Embryonic facial prominence (tissue), 1 donor: Measurements from ENCODE around the gene MAB21L1.

Experiments used
- DNase-seq: peaks from one replicate; pipeline ENCODE4 v3.0.0-alpha.2; 2016; ENCODE audit errors: extremely low spot score

Gene MAB21L1

GRCh38 chr13:35475960-35476943 is at the start of gene MAB21L1:
MAB21L1 (minus strand) TSS chr13:35476689; CDS start chr13:35476138, 551 bp downstream.
- peak; percentile 90 for DNase-seq

GRCh38 chr13:35524171-35524570 is 47.7 kb upstream of the MAB21L1 start:
- peak; percentile 31 for DNase-seq

GRCh38 chr13:35518337-35518946 is 42.0 kb upstream of the MAB21L1 start:
- DNase-seq: no peak

GRCh38 chr13:35514801-35515502 is 38.5 kb upstream of the MAB21L1 start:
- no peak for DNase-seq

GRCh38 chr13:35514061-35514477 is 37.6 kb upstream of the MAB21L1 start:
- no peak for DNase-seq

GRCh38 chr13:35512271-35512920 is 35.9 kb upstream of the MAB21L1 start:
- no peak for DNase-seq

- DNase-seq: no peak
Observed at GRCh38 chr13:35502456-35502855, 26.0 kb upstream of the MAB21L1 start.

GRCh38 chr13:35501661-35502235 is 25.3 kb upstream of the MAB21L1 start:
- no peak for DNase-seq

GRCh38 chr13:35500144-35500543 is 23.7 kb upstream of the MAB21L1 start:
- no peak for DNase-seq

GRCh38 chr13:35499676-35500075 is 23.2 kb upstream of the MAB21L1 start:
- no peak for DNase-seq

- DNase-seq: no peak
Observed at GRCh38 chr13:35499196-35499662, 22.7 kb upstream of the MAB21L1 start.

GRCh38 chr13:35498231-35498630 is 21.7 kb upstream of the MAB21L1 start:
- no peak for DNase-seq

GRCh38 chr13:35496761-35497386 is 20.4 kb upstream of the MAB21L1 start:
- no peak for DNase-seq

GRCh38 chr13:35496006-35496405 is 19.5 kb upstream of the MAB21L1 start:
- DNase-seq: no peak

GRCh38 chr13:35489050-35489449 is 12.6 kb upstream of the MAB21L1 start:
- no peak for DNase-seq

GRCh38 chr13:35485424-35485823 is 8.9 kb upstream of the MAB21L1 start:
- no peak for DNase-seq

GRCh38 chr13:35484384-35484783 is 7.9 kb upstream of the MAB21L1 start:
- DNase-seq: no peak

- no peak for DNase-seq
Observed at GRCh38 chr13:35483761-35484160, 7.3 kb upstream of the MAB21L1 start.

- DNase-seq: no peak
Observed at GRCh38 chr13:35482527-35482926, 6.0 kb upstream of the MAB21L1 start.

- DNase-seq: no peak
Observed at GRCh38 chr13:35481777-35482176, 5.3 kb upstream of the MAB21L1 start.

- DNase-seq: no peak
Observed at GRCh38 chr13:35480346-35480745, 3.9 kb upstream of the MAB21L1 start.
